Measurements from ENCODE around the gene KRT79. TPM values are rescaled to one million over a fixed set of nuclear protein-coding genes. Genes with fewer than 3 reads are reported as not detected.

Gene KRT79
- polyA plus RNA-seq, 1 of the 3 experiments (the other 2 are of a cell fraction), result not detected

DNA sequence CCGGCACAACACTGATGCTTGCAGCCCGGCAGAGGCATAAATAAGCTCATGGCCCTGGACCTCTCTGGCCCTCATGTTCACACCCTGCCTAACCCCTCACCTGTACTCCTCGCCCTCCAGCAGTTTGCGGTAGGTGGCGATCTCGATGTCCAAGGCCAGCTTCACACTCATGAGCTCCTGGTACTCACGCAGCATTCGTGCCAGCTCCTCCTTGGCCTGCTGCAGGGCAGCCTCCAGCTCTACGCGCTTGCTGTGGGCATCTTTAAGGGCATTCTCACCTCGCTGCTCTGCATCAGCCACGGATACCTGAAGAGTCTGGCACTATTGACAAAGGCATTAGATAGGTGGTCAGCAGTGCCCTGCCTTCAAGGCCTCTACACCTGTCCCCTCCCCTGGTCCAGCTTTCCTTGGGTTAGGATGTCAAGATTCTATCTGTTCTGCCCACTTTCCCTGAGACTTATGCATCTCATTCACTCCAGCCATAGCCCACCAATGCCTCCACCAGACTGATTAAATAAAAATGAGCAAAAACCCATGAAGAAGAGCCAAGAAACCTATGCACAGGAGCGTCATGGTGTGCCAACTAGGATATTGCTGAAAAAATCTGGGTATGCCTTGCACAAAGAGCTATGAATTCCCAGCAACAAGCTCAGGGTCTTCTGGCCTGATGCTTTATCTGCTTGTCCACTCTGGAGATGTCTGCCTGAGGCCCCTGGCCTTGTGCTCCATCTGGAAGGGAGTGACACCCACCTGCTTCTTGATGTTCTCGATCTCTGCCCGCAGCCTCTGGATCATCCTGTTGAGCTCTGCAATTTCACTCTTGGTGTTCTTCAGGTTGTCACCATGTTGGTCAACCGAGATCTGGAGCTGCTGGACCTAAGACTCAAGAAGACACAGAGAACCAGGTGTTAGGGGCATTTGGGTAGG lies 26.3 kb downstream of the KRT79 start:
- Histone ChIP-seq H3K79me2 (ENCODE audit: insufficient read depth) (no peaks in the 10 kb centered on the region), H3K4me3 (ENCODE audit: low read depth in 2 of 2, low read length in 1 of 2) (no peak overlapping the region), H3F3A (replicated peaks; ENCODE audit: insufficient read depth) (no peaks in the 10 kb centered on the region), H3K9ac (no peak overlapping the region), H3K27ac (ENCODE audit: low read depth in 2 of 2, low read length in 1 of 2) (no peak overlapping the region), H4K20me1 (ENCODE audit: insufficient read depth) (no peaks in the 10 kb centered on the region), H3K4me1 (ENCODE audit: control insufficient read depth in 1 of 2, insufficient read depth in 2 of 2, low read depth in 1 of 2, low read length in 1 of 2) (no peaks in the 10 kb centered on the region), H3K36me3 (replicated peaks in 1 of 2; ENCODE audit: control insufficient read depth in 1 of 2, insufficient read depth in 2 of 2, low read length in 1 of 2) (no peaks in the 10 kb centered on the region), H2AFZ (ENCODE audit: low read depth) (no peak overlapping the region), H3K9me2 (no peaks in the 10 kb centered on the region), H3K27me3 (ENCODE audit: insufficient read depth) (peaks cover 26% of the 10 kb centered on the region; the same call in 1 of the 2 replicates), H3K9me3 (no peaks in the 10 kb centered on the region), H3K4me2 (no peak overlapping the region)
- ChIA-PET CTCF (interaction anchor here (1.4 kb wide), 1 partner anchor 72 kb away, joined by 4 read pairs; no protein-coding TSS in a partner anchor), POLR2A (no interaction called here)
- WGBS (ENCODE audit: low lambda C conversion rate), result 60% methylated on average over 14 of the region's 16 CpGs
- no peak for TF ChIP-seq JUND (IDR thresholded peaks at IDR 0.05)
- TF ChIP-seq, protein P1, sequence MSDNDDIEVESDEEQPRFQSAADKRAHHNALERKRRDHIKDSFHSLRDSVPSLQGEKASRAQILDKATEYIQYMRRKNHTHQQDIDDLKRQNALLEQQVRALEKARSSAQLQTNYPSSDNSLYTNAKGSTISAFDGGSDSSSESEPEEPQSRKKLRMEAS (IDR thresholded peaks at IDR 0.05; ENCODE audit: low read depth), result no peak
- TF ChIP-seq GABPA (IDR thresholded peaks at IDR 0.05; ENCODE audit: low read depth), result no peak
- TF ChIP-seq IRF3 (IDR thresholded peaks at IDR 0.05; ENCODE audit: low read depth, low read length), result no peak
- no peak for TF ChIP-seq TEAD4 (IDR thresholded peaks at IDR 0.05; ENCODE audit: borderline replicate concordance, insufficient read depth)
- TF ChIP-seq RFX5 (IDR thresholded peaks at IDR 0.05; ENCODE audit: low read length), result no peak
- TF ChIP-seq, protein P2, sequence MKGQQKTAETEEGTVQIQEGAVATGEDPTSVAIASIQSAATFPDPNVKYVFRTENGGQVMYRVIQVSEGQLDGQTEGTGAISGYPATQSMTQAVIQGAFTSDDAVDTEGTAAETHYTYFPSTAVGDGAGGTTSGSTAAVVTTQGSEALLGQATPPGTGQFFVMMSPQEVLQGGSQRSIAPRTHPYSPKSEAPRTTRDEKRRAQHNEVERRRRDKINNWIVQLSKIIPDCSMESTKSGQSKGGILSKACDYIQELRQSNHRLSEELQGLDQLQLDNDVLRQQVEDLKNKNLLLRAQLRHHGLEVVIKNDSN (IDR thresholded peaks at IDR 0.05; ENCODE audit: borderline replicate concordance, low read depth), result no peak
- no peak for TF ChIP-seq REST (IDR thresholded peaks at IDR 0.05; ENCODE audit: low read depth, low read length)
- no peak for TF ChIP-seq EZH2phosphoT487 (IDR thresholded peaks at IDR 0.05; ENCODE audit: borderline replicate concordance, low read depth)
- TF ChIP-seq FOSL2 (IDR thresholded peaks at IDR 0.05; ENCODE audit: borderline replicate concordance, low read depth), result no peak
- DNase-seq, result no peak

All from SK-N-SH (cell line).